ENCODE measurements around the gene OPRL1. TPM values are rescaled to one million over a fixed set of nuclear protein-coding genes. Genes with fewer than 3 reads are reported as not detected.

The OPRL1 gene
- total RNA-seq, 1 experiment from 2014 or later: 0.59 TPM

DNA sequence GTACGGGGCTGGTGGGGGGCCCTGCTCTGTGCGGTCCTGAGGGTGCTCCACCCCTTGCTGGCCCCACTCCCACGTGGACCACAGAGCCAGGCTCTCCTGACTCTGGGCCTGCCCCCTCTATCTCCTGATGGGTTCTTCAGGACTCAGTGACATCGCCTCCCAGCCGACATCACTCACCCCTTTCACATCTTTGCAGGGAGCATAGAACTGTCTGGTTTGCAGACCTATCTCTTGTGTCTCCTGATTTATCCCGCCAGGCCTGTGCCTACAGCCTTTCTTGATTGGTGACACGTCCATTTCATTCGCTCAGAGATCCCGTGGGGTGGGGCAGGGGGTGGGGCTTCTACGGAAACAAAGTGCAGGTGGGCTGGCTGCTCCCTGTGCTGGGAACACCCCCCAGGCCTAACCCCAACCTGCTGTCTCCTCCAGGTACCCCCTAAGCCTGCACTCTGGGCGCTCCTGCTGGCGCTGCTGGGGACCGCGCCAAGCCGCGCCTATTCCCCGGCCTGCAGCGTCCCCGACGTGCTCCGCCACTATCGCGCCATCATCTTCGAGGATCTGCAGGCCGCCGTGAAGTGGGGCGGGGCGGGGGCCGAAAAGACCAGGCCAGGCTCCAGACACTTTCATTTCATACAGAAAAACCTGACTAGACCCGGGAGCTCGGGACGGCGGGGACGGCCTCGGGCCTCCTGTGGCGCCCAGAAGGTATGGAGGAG lies 42.2 kb upstream of the OPRL1 start:
- H3K4me3 ChIP-seq (ENCODE audit: low read depth, low read length): peak overlapping the region; percentile 81

GRCh38 chr20:64038224-64038564 lies 41.7 kb upstream of the OPRL1 start:
- H3K27ac Mint-ChIP-seq (ENCODE audit: unreplicated experiment): peak overlapping the region; percentile 57
- no TSS peak for BruUV-seq (replicated peaks)
- peaks cover 3% of the 10 kb centered on the region for H3K27me3 Mint-ChIP-seq (ENCODE audit: insufficient read depth, unreplicated experiment)
- TF ChIP-seq, protein P1, sequence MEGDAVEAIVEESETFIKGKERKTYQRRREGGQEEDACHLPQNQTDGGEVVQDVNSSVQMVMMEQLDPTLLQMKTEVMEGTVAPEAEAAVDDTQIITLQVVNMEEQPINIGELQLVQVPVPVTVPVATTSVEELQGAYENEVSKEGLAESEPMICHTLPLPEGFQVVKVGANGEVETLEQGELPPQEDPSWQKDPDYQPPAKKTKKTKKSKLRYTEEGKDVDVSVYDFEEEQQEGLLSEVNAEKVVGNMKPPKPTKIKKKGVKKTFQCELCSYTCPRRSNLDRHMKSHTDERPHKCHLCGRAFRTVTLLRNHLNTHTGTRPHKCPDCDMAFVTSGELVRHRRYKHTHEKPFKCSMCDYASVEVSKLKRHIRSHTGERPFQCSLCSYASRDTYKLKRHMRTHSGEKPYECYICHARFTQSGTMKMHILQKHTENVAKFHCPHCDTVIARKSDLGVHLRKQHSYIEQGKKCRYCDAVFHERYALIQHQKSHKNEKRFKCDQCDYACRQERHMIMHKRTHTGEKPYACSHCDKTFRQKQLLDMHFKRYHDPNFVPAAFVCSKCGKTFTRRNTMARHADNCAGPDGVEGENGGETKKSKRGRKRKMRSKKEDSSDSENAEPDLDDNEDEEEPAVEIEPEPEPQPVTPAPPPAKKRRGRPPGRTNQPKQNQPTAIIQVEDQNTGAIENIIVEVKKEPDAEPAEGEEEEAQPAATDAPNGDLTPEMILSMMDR (IDR thresholded peaks at IDR 0.05; ENCODE audit: insufficient read depth in 1 of 2, low read depth in 1 of 2, low read length in 1 of 2, severe bottlenecking in 1 of 2, unreplicated experiment in 1 of 2): peak in 1 of 2 experiments; percentile 41
- Histone ChIP-seq H3K4me3 (ENCODE audit: low read depth, low read length) (peak overlapping the region; percentile 81), H3K9me3 (no peaks in the 10 kb centered on the region), H3K4me1 (peaks cover 26% of the 10 kb centered on the region), H3K27me3 (replicated peaks; ENCODE audit: control insufficient read depth, insufficient read depth, low read length) (no peaks in the 10 kb centered on the region), H3K36me3 (ENCODE audit: control insufficient read depth, insufficient read depth, low read length) (no peaks in the 10 kb centered on the region)
- CTCF ChIA-PET: interaction anchor here (0.6 to 6.2 kb wide), 46 partner anchors 8 to 765 kb away, joined by 3 to 139 read pairs (median 5); partner anchors contain the start of genes ARFGAP1, LKAAEAR1, OPRL1 and PPDPF
- H3K9me3 Mint-ChIP-seq (ENCODE audit: unreplicated experiment): no peaks in the 10 kb centered on the region
- peak overlapping the region; percentile 87 for H3K4me3 Mint-ChIP-seq (ENCODE audit: unreplicated experiment)
- POLR2A ChIA-PET: interaction anchor here (0.6 to 1.6 kb wide), 8 partner anchors 14 to 81 kb away, joined by 3 to 21 read pairs (median 4); partner anchors contain the start of genes PRPF6, SAMD10 and TCEA2
- peaks cover 59% of the 10 kb centered on the region for H3K36me3 Mint-ChIP-seq (ENCODE audit: insufficient read depth, unreplicated experiment)
- intact Hi-C loops (cut with micrococcal nuclease; ENCODE audit: unreplicated experiment): loop anchor here (1.0 kb wide), 3 partner anchors 14 to 500 kb away; partner anchors contain the start of gene PRPF6
- DNase-seq: peak in 1 of 2 experiments; percentile 82
- H3K4me1 Mint-ChIP-seq (ENCODE audit: low read depth, unreplicated experiment): no peaks in the 10 kb centered on the region

More for the DNA sequence above, 42.2 kb upstream of the OPRL1 start:
- Histone ChIP-seq H3K4me1 (peaks cover 26% of the 10 kb centered on the region), H3K36me3 (ENCODE audit: control insufficient read depth, insufficient read depth, low read length) (no peaks in the 10 kb centered on the region), H3K27me3 (replicated peaks; ENCODE audit: control insufficient read depth, insufficient read depth, low read length) (no peaks in the 10 kb centered on the region), H3K9me3 (no peaks in the 10 kb centered on the region)
- Mint-ChIP-seq H3K4me3 (ENCODE audit: unreplicated experiment) (peak overlapping the region; percentile 87), H3K27ac (ENCODE audit: unreplicated experiment) (no peak overlapping the region), H3K4me1 (ENCODE audit: low read depth, unreplicated experiment) (no peaks in the 10 kb centered on the region), H3K36me3 (ENCODE audit: insufficient read depth, unreplicated experiment) (peaks cover 65% of the 10 kb centered on the region), H3K27me3 (ENCODE audit: insufficient read depth, unreplicated experiment) (peaks cover 3% of the 10 kb centered on the region), H3K9me3 (ENCODE audit: unreplicated experiment) (no peaks in the 10 kb centered on the region)
- BruUV-seq (replicated peaks): no TSS peak
- ChIA-PET POLR2A (interaction anchor here (0.6 to 1.6 kb wide), 6 partner anchors 13 to 58 kb away, joined by 3 to 21 read pairs (median 6); partner anchors contain the start of genes PRPF6, SAMD10 and TCEA2), CTCF (interaction anchor here (0.6 to 6.2 kb wide), 36 partner anchors 9 to 765 kb away, joined by 3 to 139 read pairs (median 6); partner anchors contain the start of genes ARFGAP1, LKAAEAR1, PRPF6 and PTK6)
- DNase-seq: peak in 1 of 2 experiments; percentile 66
- intact Hi-C loops (cut with micrococcal nuclease; ENCODE audit: unreplicated experiment): loop anchor here (1.0 kb wide), 3 partner anchors 13 to 499 kb away; partner anchors contain the start of gene PRPF6
- TF ChIP-seq, protein P1 (IDR thresholded peaks at IDR 0.05; ENCODE audit: insufficient read depth in 1 of 2, low read depth in 1 of 2, low read length in 1 of 2, severe bottlenecking in 1 of 2, unreplicated experiment in 1 of 2): no peak

- peak overlapping the region; percentile 81 for H3K4me3 ChIP-seq (ENCODE audit: low read depth, low read length)
- Mint-ChIP-seq H3K4me3 (ENCODE audit: unreplicated experiment) (peak overlapping the region; percentile 87), H3K4me1 (ENCODE audit: low read depth, unreplicated experiment) (no peaks in the 10 kb centered on the region), H3K36me3 (ENCODE audit: insufficient read depth, unreplicated experiment) (peaks cover 54% of the 10 kb centered on the region), H3K27me3 (ENCODE audit: insufficient read depth, unreplicated experiment) (peaks cover 3% of the 10 kb centered on the region), H3K27ac (ENCODE audit: unreplicated experiment) (peak overlapping the region; percentile 57), H3K9me3 (ENCODE audit: unreplicated experiment) (no peaks in the 10 kb centered on the region)
- POLR2A ChIA-PET: interaction anchor here (0.6 to 1.6 kb wide), 9 partner anchors 14 to 81 kb away, joined by 3 to 21 read pairs (median 4); partner anchors contain the start of genes PRPF6, SAMD10 and TCEA2
- intact Hi-C loops (cut with micrococcal nuclease; ENCODE audit: unreplicated experiment): loop anchor here (1.0 kb wide), 7 partner anchors 9 to 500 kb away; partner anchors contain the start of gene PRPF6
- TF ChIP-seq, protein P1 (IDR thresholded peaks at IDR 0.05; ENCODE audit: insufficient read depth in 1 of 2, low read depth in 1 of 2, low read length in 1 of 2, severe bottlenecking in 1 of 2, unreplicated experiment in 1 of 2): peak; percentile 83 to 96
- H3K4me1 ChIP-seq: peaks cover 26% of the 10 kb centered on the region
- DNase-seq: peak; percentile 92 to 97
- TSS peak; percentile 23 for BruUV-seq (replicated peaks)
- CTCF ChIA-PET: interaction anchor here (0.6 to 6.2 kb wide), 52 partner anchors 8 to 766 kb away, joined by 3 to 139 read pairs (median 5); partner anchors contain the start of genes ARFGAP1, LKAAEAR1, OPRL1 and PPDPF
- no peaks in the 10 kb centered on the region for H3K36me3 ChIP-seq (ENCODE audit: control insufficient read depth, insufficient read depth, low read length)
- no peaks in the 10 kb centered on the region for H3K9me3 ChIP-seq
- H3K27me3 ChIP-seq (replicated peaks; ENCODE audit: control insufficient read depth, insufficient read depth, low read length): no peaks in the 10 kb centered on the region
Observed at GRCh38 chr20:64038565-64039292, 41.2 kb upstream of the OPRL1 start.

Data from Caco-2 (cell line).